Mesodermal cell (in vitro differentiated cells): ENCODE results near the gene SORCS3.

ENCODE experiments used
- H3K27ac ChIP-seq: 2 replicates; pipeline ENCODE4 v1.7.0; 2013; ENCODE audit warnings: mild to moderate bottlenecking, low read depth, low read length, moderate library complexity; ENCODE audit not compliant: severe bottlenecking
- H3K36me3 ChIP-seq: 2 replicates; pipeline ENCODE4 v1.7.1; 2013; ENCODE audit warnings: mild to moderate bottlenecking, low read length, moderate library complexity; ENCODE audit not compliant: control insufficient read depth, insufficient read depth
- H3K4me1 ChIP-seq: one replicate; pipeline ENCODE4 v1.7.1; 2013; ENCODE audit warnings: mild to moderate bottlenecking, low read length; ENCODE audit not compliant: insufficient read depth, control insufficient read depth, poor library complexity, severe bottlenecking
- H3K4me3 ChIP-seq: 2 replicates; pipeline ENCODE4 v1.7.0; 2013; ENCODE audit warnings: low read length, control low read depth, mild to moderate bottlenecking; ENCODE audit not compliant: insufficient read depth, poor library complexity, severe bottlenecking; ENCODE audit errors: extremely low read depth
- H3K9me3 ChIP-seq: 2 replicates; pipeline ENCODE4 v1.7.1; 2013; ENCODE audit warnings: mild to moderate bottlenecking, low read length, moderate library complexity; ENCODE audit not compliant: control insufficient read depth
- WGBS, 2 experiments: methylation state at CpG; one replicate each; pipeline ENCODE4 v1.1.5; 2013; ENCODE audit warnings: missing lambda C conversion rate in 2 of 2; ENCODE audit not compliant: insufficient coverage in 2 of 2; 5-methylcytosine and 5-hydroxymethylcytosine counted together

SORCS3 gene

GRCh38 chr10:105195831-105196230 is 554.7 kb downstream of the SORCS3 start:
- Histone ChIP-seq H3K36me3 (no peaks in the 10 kb centered on the region), H3K4me3 (no peak overlapping the region), H3K4me1 (no peaks in the 10 kb centered on the region), H3K27ac (no peak overlapping the region), H3K9me3 (no peaks in the 10 kb centered on the region)
- 80 to 98% methylated on average over 4 of the region's 4 CpGs for WGBS, 2 experiments

DNA sequence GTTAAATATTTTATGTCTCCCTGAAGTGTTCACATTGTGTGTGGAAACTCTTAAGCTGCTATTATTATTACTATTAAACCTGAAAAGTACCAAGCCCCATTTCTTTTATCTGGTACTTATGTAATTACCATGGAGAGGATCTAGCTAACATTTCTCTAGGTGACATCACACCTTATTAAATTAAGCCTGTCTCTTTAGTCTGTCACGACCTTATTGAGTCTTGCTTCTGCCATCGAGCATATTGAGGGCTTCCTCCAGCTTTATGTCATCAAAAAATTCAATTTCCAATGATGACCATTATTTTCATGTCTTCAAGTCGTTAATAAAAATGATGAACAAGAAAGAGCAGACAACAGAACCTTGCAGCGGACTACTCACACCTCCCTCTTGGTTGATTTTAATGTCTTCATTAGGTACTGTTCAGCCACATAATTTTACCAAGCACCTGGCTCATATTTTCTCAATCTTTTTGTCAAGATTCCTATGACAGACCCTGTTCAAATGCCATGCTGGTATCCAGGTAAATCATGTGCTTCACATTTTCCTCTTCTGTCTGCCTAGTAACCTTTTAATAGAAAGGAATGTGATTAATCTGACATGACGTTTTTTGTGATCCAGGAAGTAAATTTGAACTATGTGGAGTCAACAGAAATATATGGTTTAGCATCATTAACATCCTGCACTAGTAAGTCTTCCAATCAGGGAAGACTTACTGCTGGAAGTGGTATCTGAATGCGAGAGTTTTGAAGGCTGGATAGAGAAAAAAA is 556.7 kb downstream of the SORCS3 start:
- no peak overlapping the region for H3K4me3 ChIP-seq
- no peaks in the 10 kb centered on the region for H3K4me1 ChIP-seq
- H3K36me3 ChIP-seq = no peaks in the 10 kb centered on the region
- no peaks in the 10 kb centered on the region for H3K9me3 ChIP-seq
- H3K27ac ChIP-seq = no peak overlapping the region
- 89 to 94% methylated on average over 2 to 4 of the region's 6 CpGs for WGBS, 2 experiments

DNA sequence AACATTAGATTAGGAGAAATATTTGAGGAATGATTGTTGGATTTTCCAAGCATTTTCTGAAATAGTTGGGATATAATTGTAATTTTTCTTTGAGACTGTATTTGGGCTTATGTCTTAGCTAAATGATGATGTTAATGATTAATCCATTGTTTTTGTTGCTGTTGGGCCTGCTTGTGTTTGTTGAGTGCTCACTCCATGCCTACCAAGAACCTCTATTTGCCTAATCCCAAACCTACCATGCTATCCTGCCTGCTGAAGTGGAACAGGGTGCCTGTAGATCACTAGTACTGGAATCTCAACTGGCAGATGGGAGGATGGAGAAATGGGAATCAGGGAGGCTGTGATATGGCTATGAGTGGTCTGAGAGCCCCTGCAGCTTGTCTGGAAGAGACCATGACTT is 565.5 kb downstream of the SORCS3 start:
- no peak overlapping the region for H3K27ac ChIP-seq
- H3K4me1 ChIP-seq = no peaks in the 10 kb centered on the region
- H3K36me3 ChIP-seq = no peaks in the 10 kb centered on the region
- no peak overlapping the region for H3K4me3 ChIP-seq
- H3K9me3 ChIP-seq = no peaks in the 10 kb centered on the region

DNA sequence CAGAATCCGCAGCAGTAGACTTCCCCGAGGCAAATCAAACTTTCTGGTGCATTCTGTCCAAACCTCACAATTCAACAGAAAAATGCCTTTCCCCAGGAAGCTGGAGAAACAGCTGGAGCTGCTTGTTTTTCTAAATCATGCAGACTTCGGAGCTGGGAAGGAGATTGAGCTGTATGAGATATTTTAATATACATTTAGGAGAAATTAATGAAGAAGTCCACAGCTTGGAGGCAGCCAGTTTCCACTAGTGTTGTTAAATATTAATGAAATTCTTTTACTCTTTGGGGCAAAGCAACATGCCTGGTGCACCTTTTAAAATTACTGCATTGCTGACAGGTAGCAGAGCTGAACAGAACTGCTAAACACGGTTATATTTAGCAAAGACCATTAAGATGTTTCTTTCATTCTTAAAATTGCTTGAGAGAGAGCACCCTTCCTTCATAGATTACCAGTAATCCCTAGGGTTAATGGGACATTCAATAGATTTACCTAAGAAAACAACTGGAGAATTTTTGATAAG is 566.4 kb downstream of the SORCS3 start:
- no peaks in the 10 kb centered on the region for H3K36me3 ChIP-seq
- H3K4me1 ChIP-seq = no peaks in the 10 kb centered on the region
- no CpG with 5 or more reads among the region's 4 CpGs for WGBS, 2 experiments
- H3K9me3 ChIP-seq = no peaks in the 10 kb centered on the region
- H3K27ac ChIP-seq = no peak overlapping the region
- H3K4me3 ChIP-seq = no peak overlapping the region

- Histone ChIP-seq H3K36me3 (no peaks in the 10 kb centered on the region), H3K4me1 (no peaks in the 10 kb centered on the region), H3K27ac (no peak overlapping the region), H3K9me3 (no peaks in the 10 kb centered on the region), H3K4me3 (no peak overlapping the region)
- no CpG with 5 or more reads among the region's 2 CpGs for WGBS, 2 experiments
Observed at GRCh38 chr10:105210546-105210945, 569.5 kb downstream of the SORCS3 start.

GRCh38 chr10:105237685-105238084 is 596.6 kb downstream of the SORCS3 start:
- no peak overlapping the region for H3K4me3 ChIP-seq
- H3K36me3 ChIP-seq = no peaks in the 10 kb centered on the region
- H3K4me1 ChIP-seq = no peaks in the 10 kb centered on the region
- H3K27ac ChIP-seq = no peak overlapping the region
- no peaks in the 10 kb centered on the region for H3K9me3 ChIP-seq
- WGBS, 2 experiments = no CpG with 5 or more reads among the region's 2 CpGs

DNA sequence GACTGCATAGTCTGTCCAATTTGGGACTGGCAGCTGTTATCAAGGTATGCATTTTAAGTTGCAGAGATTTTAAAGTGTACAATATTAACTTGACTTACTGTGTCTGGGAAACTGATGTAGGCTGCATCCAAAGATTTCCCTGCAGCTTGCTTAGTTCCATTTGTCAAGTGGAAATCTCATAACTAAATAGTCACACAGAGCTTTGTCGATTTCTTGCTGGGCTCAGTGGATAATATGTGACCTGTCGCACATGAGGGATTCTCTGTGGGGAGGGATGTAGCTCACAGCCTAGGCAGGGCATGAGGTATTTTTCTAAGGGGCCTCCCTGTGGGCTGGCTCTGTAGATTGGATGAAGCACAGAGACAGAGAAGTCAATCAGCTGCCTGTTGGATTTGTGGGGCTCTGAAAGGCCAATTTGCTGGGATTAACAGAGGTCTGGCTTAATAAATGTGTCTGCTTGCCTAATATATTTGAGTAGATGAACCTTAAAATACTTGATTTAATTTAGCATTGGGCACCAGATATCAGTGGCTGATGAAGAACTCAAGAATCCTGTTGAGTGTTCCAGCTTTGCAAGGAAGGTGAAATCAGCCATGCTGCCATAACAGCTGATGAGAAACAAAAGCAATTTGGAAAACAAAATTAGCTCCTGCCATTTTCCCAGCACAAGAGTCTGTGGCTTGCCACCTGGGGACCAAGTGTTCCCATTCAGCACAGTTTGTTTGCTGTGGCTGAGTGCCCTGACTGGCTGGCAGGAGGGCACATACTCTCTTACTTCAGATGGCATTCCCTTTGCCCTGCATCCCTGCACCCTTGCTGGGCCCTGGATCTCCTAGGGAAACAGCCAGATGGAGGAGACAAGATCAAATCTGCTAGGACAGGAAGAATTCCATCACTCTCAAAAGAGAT is 598.5 kb downstream of the SORCS3 start:
- 78% methylated on average over 1 of the region's 2 CpGs; no CpG with 5 or more reads in 1 of the 2 experiments for WGBS, 2 experiments
- H3K27ac ChIP-seq = no peak overlapping the region
- no peak overlapping the region for H3K4me3 ChIP-seq
- no peaks in the 10 kb centered on the region for H3K36me3 ChIP-seq
- H3K4me1 ChIP-seq = no peaks in the 10 kb centered on the region
- H3K9me3 ChIP-seq = no peaks in the 10 kb centered on the region

GRCh38 chr10:105241254-105241653 is 600.2 kb downstream of the SORCS3 start:
- no peaks in the 10 kb centered on the region for H3K9me3 ChIP-seq
- H3K4me1 ChIP-seq = no peaks in the 10 kb centered on the region
- no peak overlapping the region for H3K4me3 ChIP-seq
- no peaks in the 10 kb centered on the region for H3K36me3 ChIP-seq
- no peak overlapping the region for H3K27ac ChIP-seq
- 88 to 93% methylated on average over 3 to 4 of the region's 5 CpGs for WGBS, 2 experiments

DNA sequence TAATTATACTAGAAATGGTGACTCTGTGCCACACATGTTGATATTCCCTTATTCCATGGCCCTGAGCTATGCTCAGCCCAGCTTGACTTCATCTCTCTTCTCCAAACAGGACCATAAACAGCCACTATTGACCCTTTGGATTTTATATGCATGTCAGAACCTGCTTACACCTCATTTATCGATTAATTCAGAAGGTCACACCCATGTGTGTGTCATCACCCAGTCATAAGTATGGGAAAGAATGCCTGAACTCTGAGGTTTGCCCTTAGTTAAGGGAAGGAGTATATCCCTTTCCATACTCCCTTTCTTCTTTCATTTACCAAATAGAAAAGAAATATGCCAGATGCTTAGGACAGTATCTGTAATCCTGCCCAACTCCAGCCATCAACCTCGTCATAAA is 602.3 kb downstream of the SORCS3 start:
- H3K4me1 ChIP-seq = no peaks in the 10 kb centered on the region
- no peaks in the 10 kb centered on the region for H3K36me3 ChIP-seq
- H3K4me3 ChIP-seq = no peak overlapping the region
- WGBS, 2 experiments = no CpG with 5 or more reads among the region's 2 CpGs
- no peak overlapping the region for H3K27ac ChIP-seq
- no peaks in the 10 kb centered on the region for H3K9me3 ChIP-seq

DNA sequence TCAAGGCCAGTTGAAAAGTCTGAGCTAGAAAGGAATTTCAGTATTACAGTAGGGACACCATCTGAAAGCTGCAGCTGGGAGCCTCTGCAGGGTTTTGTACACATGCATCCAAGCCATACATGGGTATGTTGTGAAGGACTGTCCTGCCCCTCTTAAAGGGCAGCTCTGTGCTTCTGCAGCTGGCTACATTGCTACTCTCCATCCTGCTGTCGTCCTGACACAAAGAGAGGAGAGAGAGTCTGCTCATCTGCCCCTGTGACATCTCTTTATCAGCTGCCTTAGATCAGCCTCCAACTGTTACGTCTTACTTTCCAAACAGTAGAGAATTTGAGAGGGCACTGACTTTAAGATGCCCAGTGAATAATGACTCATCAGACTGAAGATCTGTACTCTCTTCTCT is 602.7 kb downstream of the SORCS3 start:
- Histone ChIP-seq H3K4me1 (no peaks in the 10 kb centered on the region), H3K4me3 (no peak overlapping the region), H3K36me3 (no peaks in the 10 kb centered on the region), H3K9me3 (no peaks in the 10 kb centered on the region), H3K27ac (no peak overlapping the region)
- no CpG with 5 or more reads among the region's 2 CpGs for WGBS, 2 experiments
